ENCODE measurements around the gene OSBPL2.

The OSBPL2 gene

DNA sequence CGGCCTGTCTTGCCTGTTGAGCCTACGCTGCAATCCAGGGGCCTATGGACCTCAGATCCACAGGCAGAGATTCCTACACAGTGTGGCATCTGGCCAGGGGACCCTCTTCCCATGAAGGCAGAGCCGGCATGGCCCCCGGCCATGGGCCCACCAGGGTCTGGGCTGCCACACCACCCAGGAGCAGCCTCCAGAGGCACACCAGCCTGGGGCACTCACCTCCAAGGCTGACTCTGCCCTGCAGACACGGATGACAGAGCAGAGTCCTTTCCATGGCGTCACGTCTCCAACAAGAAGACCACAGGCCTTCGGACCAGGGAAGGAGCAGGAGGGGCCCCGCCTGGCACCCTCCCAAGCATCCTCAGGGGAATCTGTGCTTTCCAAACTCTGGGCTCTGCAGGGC, 14.8 kb upstream of the OSBPL2 start:
- Mint-ChIP-seq H3K4me3 (no peak overlapping the region), H3K9me3 (no peaks in the 10 kb centered on the region), H3K4me1 (no peaks in the 10 kb centered on the region), H3K27ac (no peak overlapping the region), H3K27me3 (peaks cover 46% of the 10 kb centered on the region), H3K36me3 (ENCODE audit: low read depth) (no peaks in the 10 kb centered on the region)
- DNase-seq (no peak), ATAC-seq (no peak)

DNA sequence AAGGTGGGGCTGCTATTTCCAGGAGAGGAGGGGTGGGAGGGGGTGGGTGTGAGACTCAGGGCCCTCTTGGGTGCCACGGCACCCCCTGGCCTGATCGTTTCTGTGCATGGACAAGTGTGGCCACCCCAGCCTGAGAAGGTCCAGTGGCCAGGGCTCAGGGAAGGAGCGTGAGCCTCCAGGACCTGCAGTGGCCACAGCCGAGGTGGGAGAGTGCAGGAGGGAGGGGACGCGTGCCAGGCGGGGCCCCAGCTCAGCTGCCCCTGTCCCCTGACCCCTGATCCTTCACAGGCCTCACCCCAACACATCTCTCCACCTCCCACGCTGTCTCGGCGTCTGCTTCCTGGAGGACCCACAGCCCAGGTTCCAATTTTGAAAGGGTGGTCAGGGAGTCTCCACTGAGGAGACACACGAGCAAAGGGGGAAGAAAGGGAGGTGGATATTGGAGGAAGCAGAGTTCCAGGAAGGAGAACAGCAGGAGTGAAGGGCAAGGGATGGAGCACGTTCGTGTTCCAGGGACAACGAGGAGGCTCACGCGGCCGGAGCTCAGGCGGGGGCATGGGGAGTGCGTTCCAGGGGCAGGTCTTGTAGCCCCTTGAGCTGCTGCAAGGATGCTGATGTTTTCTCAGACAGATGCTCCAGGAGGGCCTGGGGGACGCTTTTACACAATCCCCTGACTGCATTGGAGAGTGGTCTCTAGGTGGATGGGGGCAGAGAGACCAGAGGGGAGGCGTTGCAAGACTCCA, 14.0 kb upstream of the OSBPL2 start:
- Mint-ChIP-seq H3K27me3 (peaks cover 39% of the 10 kb centered on the region), H3K4me3 (no peak overlapping the region), H3K4me1 (no peaks in the 10 kb centered on the region), H3K27ac (no peak overlapping the region), H3K9me3 (no peaks in the 10 kb centered on the region), H3K36me3 (ENCODE audit: low read depth) (no peaks in the 10 kb centered on the region)
- no peak for ATAC-seq
- no peak for DNase-seq

DNA sequence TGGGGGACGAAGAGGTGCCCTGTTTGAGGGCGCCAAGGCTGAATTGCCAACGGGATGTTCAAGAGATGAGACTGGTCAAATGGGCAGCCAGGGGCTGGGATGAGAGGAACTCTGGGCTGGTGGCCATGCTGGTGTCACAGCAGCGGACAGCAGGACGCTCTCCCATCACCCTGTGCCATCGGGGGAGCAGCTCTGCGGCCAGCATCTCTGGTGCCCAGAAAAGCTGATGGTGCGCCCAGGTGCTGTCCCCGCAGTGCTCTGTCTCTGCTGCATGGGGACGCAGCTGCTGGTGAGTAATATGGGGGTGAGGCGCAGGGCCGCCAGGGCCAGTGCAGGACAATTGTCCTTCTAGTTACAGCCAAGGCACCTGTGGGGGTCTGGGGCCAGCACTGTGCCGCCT, 13.3 kb upstream of the OSBPL2 start:
- H3K4me1 Mint-ChIP-seq, result no peaks in the 10 kb centered on the region
- H3K36me3 Mint-ChIP-seq (ENCODE audit: low read depth), result no peaks in the 10 kb centered on the region
- ATAC-seq (no peak), DNase-seq (no peak)
- H3K9me3 Mint-ChIP-seq, result no peaks in the 10 kb centered on the region
- H3K27ac Mint-ChIP-seq, result no peak overlapping the region
- H3K27me3 Mint-ChIP-seq, result peaks cover 38% of the 10 kb centered on the region
- no peak overlapping the region for H3K4me3 Mint-ChIP-seq

DNA sequence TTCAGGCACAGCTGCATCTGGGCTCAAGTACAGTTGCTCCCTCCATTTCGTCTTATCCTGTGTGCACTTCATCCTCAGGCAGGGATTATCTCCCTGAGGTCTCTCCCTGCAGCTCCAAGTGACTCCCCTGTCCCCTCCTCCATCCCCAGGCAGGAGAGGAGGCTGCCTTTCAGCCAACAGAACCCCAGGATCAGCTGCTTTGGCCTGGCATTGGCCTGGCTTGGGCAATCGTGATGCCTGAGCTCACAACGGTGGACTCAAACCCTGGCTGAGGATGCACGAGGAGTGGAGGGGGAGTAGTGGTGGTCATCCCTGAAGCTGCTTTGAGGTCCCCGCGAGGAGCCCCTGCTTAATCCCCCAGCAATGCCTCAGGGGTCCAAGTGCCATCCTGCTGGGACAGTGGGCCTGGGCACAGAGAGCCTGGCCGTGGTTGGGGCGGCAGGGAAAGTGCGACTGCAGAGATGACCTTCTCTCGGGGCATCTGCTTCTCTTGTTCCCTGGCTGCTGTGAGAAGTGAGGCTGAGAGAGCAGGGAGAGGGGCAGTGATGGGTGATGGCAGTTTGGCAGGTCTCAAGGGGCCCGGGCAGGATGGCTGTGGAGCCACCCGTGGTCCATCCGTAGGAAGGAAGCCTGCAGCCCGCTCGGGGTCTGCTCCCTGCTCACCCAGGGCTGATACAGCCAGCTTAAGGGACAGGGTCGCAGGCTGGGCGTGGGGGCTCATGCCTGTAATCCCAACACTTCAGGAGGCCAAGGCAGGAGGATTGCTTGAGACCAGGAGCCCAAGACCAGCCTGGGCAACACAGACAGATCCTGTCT, 12.3 kb upstream of the OSBPL2 start:
- Mint-ChIP-seq H3K4me3 (no peak overlapping the region), H3K27ac (no peak overlapping the region), H3K4me1 (no peaks in the 10 kb centered on the region), H3K27me3 (peaks cover 32% of the 10 kb centered on the region), H3K9me3 (no peaks in the 10 kb centered on the region), H3K36me3 (ENCODE audit: low read depth) (no peaks in the 10 kb centered on the region)
- DNase-seq, result no peak
- ATAC-seq, result no peak

DNA sequence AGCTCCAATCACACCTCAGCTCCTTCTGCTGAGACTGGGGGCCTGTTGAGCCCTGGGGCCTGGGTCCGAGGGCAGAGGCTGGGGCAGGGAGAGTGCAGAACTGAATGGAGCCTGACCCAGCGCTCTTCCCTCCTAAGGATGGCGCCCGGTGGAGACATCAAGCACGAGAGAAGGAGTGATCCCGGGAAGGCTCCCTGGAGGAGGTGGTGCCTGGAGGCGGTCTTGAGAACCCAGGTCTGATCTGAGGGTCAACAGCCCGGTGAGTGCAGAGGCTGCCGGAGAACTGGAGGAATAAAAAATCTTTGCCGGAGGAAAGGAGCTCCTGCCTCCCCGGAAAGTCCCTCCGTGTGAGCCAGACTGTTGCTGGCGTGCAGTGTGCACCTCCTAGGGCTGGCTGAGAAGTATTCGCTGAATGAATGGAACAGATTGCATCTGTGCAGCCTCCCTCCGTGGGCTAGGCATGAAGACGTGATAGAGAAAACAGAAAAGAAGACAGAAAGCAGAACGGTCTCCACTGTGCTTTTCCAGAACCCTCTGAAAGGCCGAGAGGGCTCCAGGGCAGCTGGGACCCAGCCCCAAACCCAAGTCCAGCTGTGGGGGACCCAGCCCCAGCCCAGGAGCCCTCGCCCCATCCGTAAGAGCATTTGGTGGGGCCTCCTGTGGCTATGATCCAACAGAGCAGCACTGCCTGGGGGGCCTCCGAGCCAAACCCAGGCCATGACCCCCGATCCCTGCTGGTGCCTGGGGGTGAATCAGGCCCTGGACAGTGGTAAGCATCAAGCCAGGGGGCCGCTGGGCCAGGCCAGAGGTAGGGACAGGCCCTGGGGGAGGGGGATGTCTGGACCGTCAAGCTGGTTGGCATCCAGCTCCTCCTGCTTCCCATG, 11.4 kb upstream of the OSBPL2 start:
- Mint-ChIP-seq H3K9me3 (no peaks in the 10 kb centered on the region), H3K27me3 (peaks cover 26% of the 10 kb centered on the region), H3K36me3 (ENCODE audit: low read depth) (no peaks in the 10 kb centered on the region), H3K27ac (no peak overlapping the region), H3K4me1 (no peaks in the 10 kb centered on the region), H3K4me3 (no peak overlapping the region)
- ATAC-seq (no peak), DNase-seq (no peak)

DNA sequence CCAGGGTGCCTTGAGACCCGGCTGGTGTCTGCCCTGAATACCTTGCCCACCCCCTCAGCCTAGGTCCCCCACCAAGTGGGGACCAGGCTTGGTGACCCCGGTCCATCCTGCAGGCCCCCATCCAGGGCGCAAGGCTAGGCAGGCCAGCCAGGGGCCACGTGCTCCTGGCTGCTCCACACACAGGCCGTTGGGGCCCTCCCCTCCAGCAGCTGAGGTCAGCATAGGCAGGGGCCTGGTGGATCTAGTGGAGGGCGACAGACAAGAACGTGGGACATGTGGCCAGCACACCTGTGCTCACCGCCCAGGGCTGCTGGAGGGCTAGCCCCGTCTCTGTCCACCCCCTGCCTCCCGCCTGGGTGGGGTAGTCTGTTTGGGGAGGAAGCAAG, 10.7 kb upstream of the OSBPL2 start:
- no peak overlapping the region for H3K4me3 Mint-ChIP-seq

DNA sequence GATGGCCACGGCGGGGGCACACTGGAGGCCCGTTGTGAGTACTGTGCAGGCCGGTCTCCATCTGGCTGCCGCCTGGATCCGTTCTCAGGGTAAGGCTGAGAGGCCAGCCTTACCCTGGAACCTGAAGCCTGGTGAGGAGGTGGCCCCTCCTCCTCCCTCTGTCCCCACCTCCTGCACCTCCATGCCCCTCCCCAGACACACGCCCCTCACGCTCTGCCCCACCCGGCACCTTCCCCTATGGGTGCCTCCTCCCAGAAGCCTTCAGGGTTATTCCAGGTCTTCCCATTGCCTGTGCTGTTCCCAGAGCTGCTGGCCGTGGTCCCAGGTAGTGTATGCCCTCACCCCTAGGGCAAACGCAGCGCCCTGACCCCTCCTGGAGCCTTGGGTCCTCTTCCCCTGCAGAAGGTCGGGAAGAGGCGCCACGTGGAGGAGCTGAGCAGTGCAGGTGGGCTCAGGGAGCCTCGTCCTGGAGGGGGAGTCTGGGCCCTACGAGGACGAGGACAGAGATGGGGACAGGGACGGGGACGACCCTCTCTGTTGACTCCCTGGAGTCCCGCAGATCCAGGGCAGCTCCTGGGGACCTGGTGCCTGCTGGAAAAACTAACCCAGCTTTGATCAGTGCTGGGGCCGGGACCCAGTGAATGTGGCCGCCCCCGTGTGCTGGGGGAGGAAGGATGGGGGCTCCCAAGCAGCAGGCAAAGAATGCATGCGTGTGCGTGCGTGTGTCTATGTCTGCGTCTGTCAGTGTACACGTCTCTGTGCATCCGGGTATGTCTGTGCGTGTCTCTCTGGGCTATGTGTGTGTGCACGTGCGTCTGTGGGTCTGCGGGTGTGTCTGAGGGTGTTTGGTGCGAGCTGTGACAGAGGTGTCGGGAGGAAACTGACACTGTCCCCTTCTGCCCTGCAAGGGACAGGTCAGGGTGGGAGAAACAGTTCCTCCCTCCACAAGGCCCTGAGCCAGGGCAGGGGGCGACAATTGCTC, 10.1 kb upstream of the OSBPL2 start:
- Mint-ChIP-seq H3K4me3 (no peak overlapping the region), H3K9me3 (no peaks in the 10 kb centered on the region), H3K36me3 (ENCODE audit: low read depth) (no peaks in the 10 kb centered on the region), H3K27ac (no peak overlapping the region), H3K27me3 (peaks cover 15% of the 10 kb centered on the region), H3K4me1 (no peaks in the 10 kb centered on the region)
- no peak for DNase-seq
- ATAC-seq, result peak; percentile 8

More for the DNA sequence above, 10.7 kb upstream of the OSBPL2 start:
- Mint-ChIP-seq H3K27me3 (peaks cover 20% of the 10 kb centered on the region), H3K9me3 (no peaks in the 10 kb centered on the region), H3K36me3 (ENCODE audit: low read depth) (no peaks in the 10 kb centered on the region), H3K27ac (no peak overlapping the region), H3K4me1 (no peaks in the 10 kb centered on the region)
- DNase-seq (no peak), ATAC-seq (peak; percentile 11)

DNA sequence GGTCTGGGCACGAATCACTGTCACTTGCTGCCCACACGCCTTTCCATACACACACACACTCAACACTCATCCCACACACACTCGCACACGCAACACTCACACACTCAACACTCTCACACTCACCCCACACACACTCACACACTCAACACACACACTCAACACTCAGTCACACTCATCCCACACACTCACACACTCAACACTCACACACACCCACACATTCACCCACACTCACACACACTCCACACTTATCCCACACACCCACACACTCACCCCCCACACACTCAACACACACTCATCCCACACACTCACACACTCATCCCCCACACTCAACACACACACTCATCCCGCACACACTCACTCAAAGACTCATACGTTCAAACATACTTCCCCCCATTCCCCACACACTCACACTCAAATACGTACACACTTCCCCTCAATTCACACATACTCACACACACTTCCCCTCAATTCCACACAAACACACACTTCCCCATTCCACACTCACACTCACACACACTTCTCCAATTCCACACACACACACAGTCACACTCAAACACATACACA, 9.3 kb upstream of the OSBPL2 start:
- Mint-ChIP-seq H3K9me3 (no peaks in the 10 kb centered on the region), H3K4me1 (no peaks in the 10 kb centered on the region), H3K27ac (no peak overlapping the region), H3K4me3 (no peak overlapping the region), H3K27me3 (peaks cover 15% of the 10 kb centered on the region), H3K36me3 (ENCODE audit: low read depth) (no peaks in the 10 kb centered on the region)
- no peak for DNase-seq
- no peak for ATAC-seq

DNA sequence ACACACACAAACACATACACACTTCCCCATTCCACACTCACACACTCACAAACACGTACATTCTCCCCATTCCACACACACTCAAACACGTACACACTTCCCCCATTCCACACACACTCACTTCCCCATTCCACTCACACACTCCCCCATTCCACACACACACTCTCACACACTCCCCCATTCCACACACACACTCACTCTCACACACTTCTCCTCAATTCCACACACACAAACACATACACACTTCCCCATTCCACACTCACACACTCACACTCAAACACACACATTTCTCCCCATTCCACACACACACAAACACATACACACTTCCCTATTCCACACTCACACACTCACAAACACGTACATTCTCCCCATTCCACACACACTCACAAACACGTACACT, 8.7 kb upstream of the OSBPL2 start:
- H3K36me3 Mint-ChIP-seq (ENCODE audit: low read depth), result no peaks in the 10 kb centered on the region
- no peaks in the 10 kb centered on the region for H3K4me1 Mint-ChIP-seq
- peaks cover 10% of the 10 kb centered on the region for H3K27me3 Mint-ChIP-seq
- DNase-seq (no peak), ATAC-seq (no peak)
- no peak overlapping the region for H3K27ac Mint-ChIP-seq
- no peaks in the 10 kb centered on the region for H3K9me3 Mint-ChIP-seq
- no peak overlapping the region for H3K4me3 Mint-ChIP-seq

DNA sequence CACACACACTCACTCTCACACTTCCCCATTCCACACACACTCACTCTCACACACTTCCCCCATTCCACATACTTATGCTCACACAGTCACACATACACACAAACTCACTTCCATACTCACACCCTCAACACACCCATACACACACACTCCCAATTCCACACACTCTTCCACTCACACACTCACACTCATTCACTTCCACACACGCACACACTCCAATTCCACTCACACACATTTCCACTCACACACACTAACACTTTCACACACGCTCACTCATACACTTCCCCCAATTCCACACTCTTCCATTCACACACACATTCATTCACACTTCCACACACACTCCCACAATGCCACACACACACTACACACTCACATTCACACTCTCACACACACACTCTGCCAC, 8.0 kb upstream of the OSBPL2 start:
- ATAC-seq, result no peak
- Mint-ChIP-seq H3K27me3 (peaks cover 7% of the 10 kb centered on the region), H3K27ac (no peak overlapping the region), H3K36me3 (ENCODE audit: low read depth) (no peaks in the 10 kb centered on the region), H3K4me1 (no peaks in the 10 kb centered on the region), H3K9me3 (no peaks in the 10 kb centered on the region), H3K4me3 (no peak overlapping the region)
- DNase-seq, result no peak

DNA sequence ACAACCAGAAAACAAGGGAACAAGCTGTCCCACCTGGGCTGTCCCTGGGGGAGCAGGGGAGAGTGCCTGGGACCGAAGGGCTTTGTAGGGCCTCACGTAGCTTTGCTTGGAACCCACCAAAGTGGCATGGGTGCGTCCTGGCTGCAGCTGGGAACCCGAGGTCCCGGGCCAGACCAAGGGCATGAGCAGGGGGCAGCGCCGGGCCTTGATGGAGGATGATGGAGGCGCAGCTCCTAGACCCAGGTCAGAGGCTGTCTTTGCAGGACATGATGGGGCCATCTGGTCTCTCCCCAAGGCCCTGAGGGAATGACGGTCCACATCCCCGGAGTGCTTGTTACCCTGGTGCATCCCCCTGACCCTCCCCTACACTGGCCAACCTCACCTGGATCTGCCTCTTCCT, 7.6 kb upstream of the OSBPL2 start:
- Mint-ChIP-seq H3K27ac (no peak overlapping the region), H3K4me3 (no peak overlapping the region), H3K9me3 (no peaks in the 10 kb centered on the region), H3K36me3 (ENCODE audit: low read depth) (no peaks in the 10 kb centered on the region), H3K4me1 (no peaks in the 10 kb centered on the region), H3K27me3 (peaks cover 4% of the 10 kb centered on the region)
- ATAC-seq (no peak), DNase-seq (no peak)

DNA sequence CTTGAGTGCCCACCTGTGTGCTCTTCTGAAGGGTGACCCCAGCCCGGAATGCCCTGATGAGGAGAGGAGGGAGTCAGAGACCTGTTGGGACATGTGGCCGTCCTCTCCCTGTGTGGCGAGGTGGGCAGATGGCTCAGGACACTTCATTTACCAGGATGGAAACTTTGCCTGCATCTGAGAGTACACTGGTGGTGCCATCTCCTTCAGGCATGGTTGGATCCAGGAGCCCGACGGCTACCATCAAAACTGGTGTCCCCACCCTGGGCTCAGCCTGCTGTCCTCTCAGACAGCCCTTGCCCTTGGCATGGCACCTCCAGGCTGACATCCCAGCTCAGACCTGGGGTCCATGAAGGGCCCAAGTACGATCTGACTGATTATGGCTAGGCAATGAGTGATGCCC, 7.0 kb upstream of the OSBPL2 start:
- H3K4me1 Mint-ChIP-seq, result no peaks in the 10 kb centered on the region
- H3K9me3 Mint-ChIP-seq, result no peaks in the 10 kb centered on the region
- H3K27ac Mint-ChIP-seq, result no peak overlapping the region
- ATAC-seq (no peak), DNase-seq (no peak)
- H3K4me3 Mint-ChIP-seq, result no peak overlapping the region
- no peaks in the 10 kb centered on the region for H3K36me3 Mint-ChIP-seq (ENCODE audit: low read depth)
- peaks cover 3% of the 10 kb centered on the region for H3K27me3 Mint-ChIP-seq

DNA sequence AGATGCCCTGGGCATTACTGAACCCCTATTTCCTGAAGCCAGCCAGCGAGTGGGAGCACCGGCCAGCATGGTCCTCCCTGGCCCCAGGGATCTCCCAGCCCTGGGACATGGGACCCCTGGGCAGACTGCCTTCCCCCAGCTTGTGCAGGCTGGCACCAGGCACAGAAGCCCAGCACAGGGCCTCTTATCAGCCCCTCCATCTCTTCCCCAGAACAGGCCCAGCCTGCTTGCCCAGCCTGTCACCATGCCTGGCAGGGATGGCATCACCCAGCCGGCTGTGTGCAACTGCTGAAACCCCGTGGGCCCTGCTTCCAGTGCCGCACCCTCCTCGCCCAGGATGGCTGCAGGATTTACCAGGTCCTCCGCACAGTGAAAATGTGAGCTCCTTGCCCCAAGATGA, 6.1 kb upstream of the OSBPL2 start:
- ATAC-seq, result no peak
- H3K4me3 Mint-ChIP-seq, result no peak overlapping the region
- DNase-seq, result no peak
- H3K9me3 Mint-ChIP-seq, result no peaks in the 10 kb centered on the region
- H3K4me1 Mint-ChIP-seq, result no peaks in the 10 kb centered on the region
- H3K27me3 Mint-ChIP-seq, result no peaks in the 10 kb centered on the region
- no peak overlapping the region for H3K27ac Mint-ChIP-seq
- H3K36me3 Mint-ChIP-seq (ENCODE audit: low read depth), result no peaks in the 10 kb centered on the region
